ENCODE measurements around the gene URM1. TPM values are rescaled to one million over a fixed set of nuclear protein-coding genes. Genes with fewer than 3 reads are reported as not detected.
"Not testable (repeated sequence)": the region's sequence is repeated elsewhere in the genome, so short reads cannot be mapped to it uniquely, and the experiment has no call there.

The URM1 gene
- total and polyA plus RNA-seq, 3 experiments from 2014 or later = 56.3 to 108 (median 100) TPM

DNA sequence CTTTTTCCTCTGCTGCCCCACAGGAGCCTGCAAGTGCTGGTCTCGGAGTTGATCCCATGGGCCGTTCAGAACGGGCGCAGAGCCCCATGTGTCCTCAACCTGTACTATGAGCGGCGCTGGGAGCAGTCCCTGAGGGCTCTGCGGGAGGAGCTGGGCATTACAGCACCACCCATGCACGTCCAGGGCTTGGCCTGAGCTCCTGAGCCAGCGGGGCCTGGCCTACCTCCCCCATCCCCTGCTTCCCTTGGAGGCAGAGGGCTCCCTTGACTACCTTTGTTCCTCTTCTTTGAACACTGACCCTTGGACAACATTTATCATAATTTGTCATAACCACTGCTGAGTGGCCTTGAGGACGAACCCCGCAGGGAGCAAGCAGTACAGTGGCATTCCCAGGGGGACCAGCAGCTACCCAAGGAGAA, 37.7 kb upstream of the URM1 start:
- no peaks in the 10 kb centered on the region for H3K4me1 ChIP-seq (ENCODE audit: insufficient read depth, low read length)
- H3K4me3 ChIP-seq (ENCODE audit: low read length) = no peak overlapping the region
- H3K27me3 ChIP-seq (ENCODE audit: insufficient read depth, low read length, poor library complexity, severe bottlenecking) = no peaks in the 10 kb centered on the region
- H3K4me1 Mint-ChIP-seq = no peaks in the 10 kb centered on the region
- ChIA-PET CTCF (interaction anchor here (2.3 kb wide), 1 partner anchor 8 kb away, joined by 6 read pairs; no protein-coding TSS in a partner anchor), POLR2A (interaction anchor here (0.5 kb wide), 1 partner anchor 21 kb away, joined by 3 read pairs; no protein-coding TSS in a partner anchor)
- H3K27ac ChIP-seq (ENCODE audit: low read depth, low read length) = no peak overlapping the region
- H3K4me3 Mint-ChIP-seq = no peak overlapping the region
- no peak overlapping the region for H3K27ac Mint-ChIP-seq
- H3K9me3 Mint-ChIP-seq = no peaks in the 10 kb centered on the region
- H3K9me3 ChIP-seq (ENCODE audit: low read length) = no peaks in the 10 kb centered on the region
- no peaks in the 10 kb centered on the region for H3K36me3 ChIP-seq (ENCODE audit: insufficient read depth, low read length)
- no peaks in the 10 kb centered on the region for H3K27me3 Mint-ChIP-seq
- peaks cover 0 to 34% (median 5%) of the 10 kb centered on the region in 3 donors for H3K36me3 Mint-ChIP-seq
- DNase-seq = no peak

- H3K36me3 Mint-ChIP-seq = peaks cover 0 to 26% (median 3%) of the 10 kb centered on the region in 3 donors
- Histone ChIP-seq H3K4me1 (ENCODE audit: insufficient read depth, low read length) (peaks cover 5% of the 10 kb centered on the region), H3K27me3 (ENCODE audit: insufficient read depth, low read length, poor library complexity, severe bottlenecking) (no peaks in the 10 kb centered on the region), H3K36me3 (ENCODE audit: insufficient read depth, low read length) (no peaks in the 10 kb centered on the region), H3K4me3 (ENCODE audit: low read length) (no peak overlapping the region), H3K9me3 (ENCODE audit: low read length) (no peaks in the 10 kb centered on the region), H3K27ac (ENCODE audit: low read depth, low read length) (no peak overlapping the region)
- H3K4me1 Mint-ChIP-seq = peaks cover 0 to 6% (median 6%) of the 10 kb centered on the region in 3 donors
- H3K4me3 Mint-ChIP-seq = peak overlapping the region in 1 of 7 donors; percentile 43
- no peaks in the 10 kb centered on the region for H3K9me3 Mint-ChIP-seq
- no peak overlapping the region for H3K27ac Mint-ChIP-seq
- POLR2A ChIA-PET = no interaction called here
- no peak for DNase-seq
- no peaks in the 10 kb centered on the region for H3K27me3 Mint-ChIP-seq
- CTCF ChIA-PET = no interaction called here
Observed at GRCh38 chr9:128335161-128335560, 36.0 kb upstream of the URM1 start.

GRCh38 chr9:128335914-128336313, 35.3 kb upstream of the URM1 start:
- no peak for DNase-seq
- peak overlapping the region in 1 of 7 donors; percentile 43 for H3K4me3 Mint-ChIP-seq
- H3K9me3 Mint-ChIP-seq = no peaks in the 10 kb centered on the region
- H3K27me3 Mint-ChIP-seq = no peaks in the 10 kb centered on the region
- H3K27ac ChIP-seq (ENCODE audit: low read depth, low read length) = no peak overlapping the region
- H3K36me3 Mint-ChIP-seq = peaks cover 0 to 26% (median 3%) of the 10 kb centered on the region in 3 donors
- no peaks in the 10 kb centered on the region for H3K9me3 ChIP-seq (ENCODE audit: low read length)
- CTCF ChIA-PET = no interaction called here
- H3K27ac Mint-ChIP-seq = no peak overlapping the region
- H3K27me3 ChIP-seq (ENCODE audit: insufficient read depth, low read length, poor library complexity, severe bottlenecking) = no peaks in the 10 kb centered on the region
- peaks cover 0 to 7% (median 6%) of the 10 kb centered on the region in 3 donors for H3K4me1 Mint-ChIP-seq
- H3K4me1 ChIP-seq (ENCODE audit: insufficient read depth, low read length) = peaks cover 8% of the 10 kb centered on the region
- H3K36me3 ChIP-seq (ENCODE audit: insufficient read depth, low read length) = no peaks in the 10 kb centered on the region
- H3K4me3 ChIP-seq (ENCODE audit: low read length) = no peak overlapping the region
- POLR2A ChIA-PET = interaction anchor here (0.6 kb wide), 1 partner anchor 146 kb away, joined by 8 read pairs; no protein-coding TSS in a partner anchor

DNA sequence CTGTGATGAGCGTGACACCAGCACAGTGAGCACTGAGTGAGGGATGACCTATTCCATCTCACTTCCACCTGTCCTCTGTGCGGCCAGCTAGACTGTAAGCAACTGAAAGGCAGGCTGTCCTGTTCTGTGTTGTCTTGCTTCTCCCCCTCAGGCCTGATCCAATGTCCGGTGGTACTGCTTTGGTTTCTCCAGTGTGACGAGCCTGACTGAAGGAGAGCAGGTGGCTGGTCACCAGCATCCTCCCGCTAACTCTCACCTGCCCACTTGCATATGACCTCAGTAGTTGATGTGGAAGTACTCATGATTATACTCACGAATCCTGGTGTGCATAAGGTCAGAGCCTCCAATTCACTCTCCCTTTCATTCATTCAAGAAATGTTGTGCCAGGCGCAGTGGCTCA, 33.2 kb upstream of the URM1 start:
- H3K9me3 Mint-ChIP-seq = no peaks in the 10 kb centered on the region
- H3K27ac Mint-ChIP-seq = peak overlapping the region in 1 of 8 donors; percentile 29

DNA sequence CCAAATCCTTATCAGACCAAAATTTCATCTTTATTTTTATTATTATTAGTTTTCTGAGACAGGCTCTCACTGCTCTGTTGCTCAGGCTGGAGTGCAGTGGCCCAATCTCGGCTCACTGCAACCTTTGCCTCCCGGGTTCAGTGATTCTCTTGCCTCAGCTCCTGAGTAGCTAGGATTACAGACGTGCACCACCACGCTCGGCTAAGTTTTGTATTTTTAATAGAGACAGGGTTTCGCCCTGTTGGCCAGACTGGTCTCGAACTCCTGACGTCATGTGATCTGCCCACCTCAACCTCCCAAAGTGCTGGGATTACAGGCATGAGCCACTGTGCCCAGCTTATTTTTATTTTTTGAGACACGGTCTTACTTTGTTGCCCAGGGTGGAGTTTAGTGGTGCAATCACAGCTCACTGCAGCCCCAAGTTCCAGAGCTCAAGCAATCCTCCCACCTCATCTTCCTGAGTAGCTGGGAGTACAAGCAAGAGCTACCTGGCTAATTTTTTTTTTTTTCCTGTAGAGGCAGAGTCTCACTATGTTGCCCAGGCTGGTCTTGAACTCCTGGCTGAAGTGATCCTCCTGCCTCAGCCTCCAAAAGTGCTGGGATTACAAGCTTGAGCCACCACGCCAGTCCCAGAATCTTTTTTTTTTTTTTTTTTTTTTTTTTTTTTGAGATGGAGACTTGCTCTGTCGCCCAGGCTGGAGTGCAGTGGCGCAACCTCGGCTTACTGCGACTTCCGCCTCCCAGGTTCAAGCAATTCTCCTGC, 32.1 kb upstream of the URM1 start:
- not testable (repeated sequence) for H3K9me3 Mint-ChIP-seq
- H3K27ac Mint-ChIP-seq = peak overlapping the region in 3 of 8 donors; percentile 38 to 58 (median 39)

More for the DNA sequence above, 33.2 kb upstream of the URM1 start:
- H3K4me1 Mint-ChIP-seq = peaks cover 6 to 13% (median 12%) of the 10 kb centered on the region in 3 donors
- ChIA-PET POLR2A (interaction anchor here (0.6 kb wide), 1 partner anchor 345 kb away, joined by 3 read pairs; no protein-coding TSS in a partner anchor), CTCF (no interaction called here)
- Histone ChIP-seq H3K36me3 (ENCODE audit: insufficient read depth, low read length) (no peaks in the 10 kb centered on the region), H3K9me3 (ENCODE audit: low read length) (no peaks in the 10 kb centered on the region), H3K27me3 (ENCODE audit: insufficient read depth, low read length, poor library complexity, severe bottlenecking) (no peaks in the 10 kb centered on the region), H3K4me3 (ENCODE audit: low read length) (no peak overlapping the region), H3K27ac (ENCODE audit: low read depth, low read length) (no peak overlapping the region), H3K4me1 (ENCODE audit: insufficient read depth, low read length) (peaks cover 13% of the 10 kb centered on the region)
- H3K27me3 Mint-ChIP-seq = no peaks in the 10 kb centered on the region
- DNase-seq = no peak
- no peak overlapping the region for H3K4me3 Mint-ChIP-seq
- peaks cover 0 to 16% (median 3%) of the 10 kb centered on the region in 3 donors for H3K36me3 Mint-ChIP-seq

DNA sequence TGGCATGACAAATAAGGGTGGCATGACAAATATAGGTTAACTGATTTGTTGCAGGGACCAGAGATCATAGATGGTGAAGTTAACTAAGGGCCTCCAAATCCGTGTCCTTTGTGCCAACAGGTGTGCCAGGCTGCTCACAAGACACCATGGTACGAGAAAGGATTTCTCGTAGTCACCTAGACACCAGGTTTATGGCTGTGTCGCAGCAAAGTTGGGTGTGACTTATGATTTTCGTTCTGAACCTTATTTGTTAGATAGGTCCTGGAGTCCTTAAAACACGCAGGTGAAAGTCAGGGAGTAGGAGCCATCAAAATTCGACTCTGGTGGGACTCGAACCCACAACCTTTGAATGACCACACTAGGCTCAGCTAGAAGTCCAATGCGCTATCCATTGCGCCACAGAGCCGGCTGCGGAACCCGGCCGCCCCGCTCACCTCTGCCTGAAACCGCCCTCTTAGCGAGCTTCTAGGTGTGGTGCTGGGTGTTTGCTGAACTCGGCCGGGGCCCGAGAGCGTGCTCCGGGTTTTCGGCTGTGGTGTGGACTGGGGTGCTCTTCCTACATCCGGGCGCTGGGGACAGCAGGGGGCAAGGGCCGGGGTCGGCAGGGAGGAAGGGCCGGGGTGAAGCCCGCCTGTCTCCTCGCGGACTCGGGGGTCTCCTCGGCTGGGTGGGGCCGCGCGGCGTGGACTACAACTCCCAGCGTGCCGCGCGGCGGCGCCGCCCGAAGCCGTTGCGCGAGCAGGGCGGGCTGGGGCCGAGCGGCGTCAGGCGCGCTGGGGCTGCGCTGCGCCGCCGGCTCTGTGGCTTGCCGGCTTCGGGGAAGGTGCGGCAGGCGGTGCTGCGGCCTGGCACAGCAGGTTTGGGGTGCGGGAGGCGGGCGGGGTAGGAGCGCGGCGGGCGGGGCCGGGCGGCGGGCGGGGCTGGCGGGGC, 31.1 kb upstream of the URM1 start, which contains the start of gene SLC27A4:
Gene SLC27A4, plus strand, starts transcription at position 767 of the 930 bp plus-strand sequence. CDS start 2,606 bp downstream, outside the sequence.
- peak within 1 kb of the TSS; percentile 75 for H3K4me3 ChIP-seq (ENCODE audit: low read length)
- H3K4me1 Mint-ChIP-seq = peaks cover 6 to 13% (median 12%) of the 10 kb centered on the region in 3 donors
- H3K4me3 Mint-ChIP-seq = peak within 1 kb of the TSS; percentile 81 to 99 (median 92)
- peak within 1 kb of the TSS; percentile 59 for H3K27ac ChIP-seq (ENCODE audit: low read depth, low read length)
- peaks cover 0 to 24% (median 0%) of the 10 kb centered on the region in 3 donors for H3K36me3 Mint-ChIP-seq
- CTCF ChIA-PET = interaction anchor here (1.0 to 2.0 kb wide), 4 partner anchors 9 to 44 kb away, joined by 4 to 5 read pairs (median 4); no protein-coding TSS in a partner anchor
- H3K27me3 ChIP-seq (ENCODE audit: insufficient read depth, low read length, poor library complexity, severe bottlenecking) = no peaks in the 10 kb centered on the region
- no peaks in the 10 kb centered on the region for H3K27me3 Mint-ChIP-seq
- POLR2A ChIA-PET = no interaction called here
- peaks cover 13% of the 10 kb centered on the region for H3K4me1 ChIP-seq (ENCODE audit: insufficient read depth, low read length)
- H3K9me3 ChIP-seq (ENCODE audit: low read length) = no peaks in the 10 kb centered on the region
- H3K27ac Mint-ChIP-seq = peak within 1 kb of the TSS; percentile 86 to 98 (median 94)
- DNase-seq = peak; percentile 76 to 86 (median 81)
- H3K36me3 ChIP-seq (ENCODE audit: insufficient read depth, low read length) = peaks cover 7% of the 10 kb centered on the region
- H3K9me3 Mint-ChIP-seq = no peaks in the 10 kb centered on the region

More for the DNA sequence above, 32.1 kb upstream of the URM1 start:
- H3K36me3 ChIP-seq (ENCODE audit: insufficient read depth, low read length); H3K9me3 ChIP-seq (ENCODE audit: low read length); H3K27me3 Mint-ChIP-seq; H3K27me3 ChIP-seq (ENCODE audit: insufficient read depth, low read length, poor library complexity, severe bottlenecking); DNase-seq; H3K27ac ChIP-seq (ENCODE audit: low read depth, low read length); H3K4me3 ChIP-seq (ENCODE audit: low read length): not testable (repeated sequence)
- Mint-ChIP-seq H3K4me1 (peaks cover 6 to 13% (median 12%) of the 10 kb centered on the region in 3 donors), H3K4me3 (peak overlapping the region in 5 of 7 donors; percentile 16 to 99 (median 81)), H3K36me3 (peaks cover 0 to 15% (median 0%) of the 10 kb centered on the region in 3 donors)
- CTCF ChIA-PET = interaction anchor here (1.3 to 2.0 kb wide), 3 partner anchors 14 to 43 kb away, joined by 4 to 5 read pairs (median 5); no protein-coding TSS in a partner anchor
- H3K4me1 ChIP-seq (ENCODE audit: insufficient read depth, low read length) = peaks cover 13% of the 10 kb centered on the region
- POLR2A ChIA-PET = interaction anchor here (0.7 to 0.8 kb wide), 2 partner anchors 213 to 215 kb away, joined by 4 read pairs; partner anchors contain the start of gene SPTAN1

- Histone ChIP-seq H3K4me1 (ENCODE audit: insufficient read depth, low read length) (peaks cover 13% of the 10 kb centered on the region), H3K27me3 (ENCODE audit: insufficient read depth, low read length, poor library complexity, severe bottlenecking) (no peaks in the 10 kb centered on the region), H3K36me3 (ENCODE audit: insufficient read depth, low read length) (peaks cover 7% of the 10 kb centered on the region), H3K4me3 (ENCODE audit: low read length) (peak overlapping the region; percentile 75), H3K27ac (ENCODE audit: low read depth, low read length) (peak overlapping the region; percentile 59), H3K9me3 (ENCODE audit: low read length) (no peaks in the 10 kb centered on the region)
- Mint-ChIP-seq H3K4me3 (peak overlapping the region; percentile 81 to 99 (median 92)), H3K27ac (peak overlapping the region; percentile 51 to 98 (median 93)), H3K9me3 (no peaks in the 10 kb centered on the region), H3K36me3 (peaks cover 0 to 30% (median 0%) of the 10 kb centered on the region in 3 donors), H3K27me3 (no peaks in the 10 kb centered on the region), H3K4me1 (peaks cover 6 to 13% (median 12%) of the 10 kb centered on the region in 3 donors)
- ChIA-PET CTCF (interaction anchor here (0.6 to 2.0 kb wide), 18 partner anchors 9 to 477 kb away, joined by 3 to 15 read pairs (median 4); partner anchors contain the start of genes CIZ1, ENDOG and URM1), POLR2A (no interaction called here)
- DNase-seq = no peak
Observed at GRCh38 chr9:128340691-128341434, 30.3 kb upstream of the URM1 start.
